Measurements from ENCODE around the gene SYNE1.

- TF ChIP-seq POLR2A (IDR thresholded peaks at IDR 0.05) (no peak), CTCF (IDR thresholded peaks at IDR 0.05) (no peak), EP300 (IDR thresholded peaks at IDR 0.05) (no peak)
Observed at GRCh38 chr6:152461556-152461955, 175.6 kb downstream of the SYNE1 start.

All from sigmoid colon (tissue), 4 donors.